ENCODE data around the gene MED10.

Gene MED10

GRCh38 chr5:6418679-6419276 is 40.4 kb upstream of the MED10 start:
- Histone ChIP-seq H3K79me2 (ENCODE audit: low read length) (no peaks in the 10 kb centered on the region), H3K36me3 (replicated peaks; ENCODE audit: insufficient read depth, low read length) (no peaks in the 10 kb centered on the region), H3K4me1 (ENCODE audit: low read length) (no peaks in the 10 kb centered on the region), H3F3A (ENCODE audit: insufficient read depth, low read length) (no peaks in the 10 kb centered on the region), H3K9me3 (replicated peaks; ENCODE audit: insufficient read depth, low read length) (no peaks in the 10 kb centered on the region), H3K9ac (ENCODE audit: low read length) (no peak overlapping the region), H3K4me2 (ENCODE audit: low read depth, low read length) (no peak overlapping the region), H3K9me2 (replicated peaks; ENCODE audit: insufficient read depth, low read length) (no peaks in the 10 kb centered on the region), H4K20me1 (ENCODE audit: insufficient read depth, low read length) (no peaks in the 10 kb centered on the region), H3K27ac (ENCODE audit: low read length) (no peak overlapping the region), H3K4me3 (ENCODE audit: low read length) (no peak overlapping the region), H3K27me3 (replicated peaks; ENCODE audit: insufficient read depth, low read length) (no peaks in the 10 kb centered on the region), H2AFZ (ENCODE audit: low read length) (no peak overlapping the region)
- no peak for DNase-seq
- TF ChIP-seq CTCF (IDR thresholded peaks at IDR 0.05; ENCODE audit: low read length) (no peak), EZH2phosphoT487 (IDR thresholded peaks at IDR 0.05; ENCODE audit: low read length) (no peak), EZH2 (optimal IDR thresholded peaks at IDR 0.05; ENCODE audit: low read depth, low read length) (no peak)

DNA sequence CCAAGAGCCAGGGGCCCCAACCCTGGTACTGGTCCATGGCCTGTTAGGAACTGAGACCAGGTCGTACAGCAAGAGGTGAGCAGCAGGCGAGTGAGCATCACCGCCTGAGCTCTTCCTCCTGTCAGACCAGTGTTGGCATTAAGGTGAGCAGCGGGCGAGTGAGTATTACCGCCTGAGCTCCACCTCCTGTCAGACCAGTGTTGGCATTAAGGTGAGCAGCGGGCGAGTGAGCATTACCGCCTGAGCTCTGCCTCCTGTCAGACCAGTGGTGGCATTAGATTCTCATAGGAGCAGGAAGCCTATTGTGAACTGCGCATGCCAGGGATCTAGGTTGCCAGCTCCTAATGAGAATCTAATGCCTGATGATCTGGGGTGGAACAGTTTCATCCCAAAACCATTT is 39.3 kb upstream of the MED10 start:
- Histone ChIP-seq H3K27me3 (replicated peaks; ENCODE audit: insufficient read depth, low read length) (no peaks in the 10 kb centered on the region), H3K4me1 (ENCODE audit: low read length) (no peaks in the 10 kb centered on the region), H3K4me2 (ENCODE audit: low read depth, low read length) (no peak overlapping the region), H3F3A (ENCODE audit: insufficient read depth, low read length) (no peaks in the 10 kb centered on the region), H2AFZ (ENCODE audit: low read length) (no peak overlapping the region), H3K79me2 (ENCODE audit: low read length) (no peaks in the 10 kb centered on the region), H3K9me2 (replicated peaks; ENCODE audit: insufficient read depth, low read length) (no peaks in the 10 kb centered on the region), H3K27ac (ENCODE audit: low read length) (no peak overlapping the region), H3K9ac (ENCODE audit: low read length) (no peak overlapping the region), H3K4me3 (ENCODE audit: low read length) (no peak overlapping the region), H3K36me3 (replicated peaks; ENCODE audit: insufficient read depth, low read length) (no peaks in the 10 kb centered on the region), H3K9me3 (replicated peaks; ENCODE audit: insufficient read depth, low read length) (no peaks in the 10 kb centered on the region), H4K20me1 (ENCODE audit: insufficient read depth, low read length) (no peaks in the 10 kb centered on the region)
- DNase-seq, result no peak
- TF ChIP-seq CTCF (IDR thresholded peaks at IDR 0.05; ENCODE audit: low read length), result no peak
- no peak for TF ChIP-seq EZH2phosphoT487 (IDR thresholded peaks at IDR 0.05; ENCODE audit: low read length)
- no peak for TF ChIP-seq EZH2 (optimal IDR thresholded peaks at IDR 0.05; ENCODE audit: low read depth, low read length)

GRCh38 chr5:6412811-6413210 is 34.5 kb upstream of the MED10 start:
- Histone ChIP-seq H2AFZ (ENCODE audit: low read length) (no peak overlapping the region), H3K27ac (ENCODE audit: low read length) (no peak overlapping the region), H4K20me1 (ENCODE audit: insufficient read depth, low read length) (no peaks in the 10 kb centered on the region), H3K36me3 (replicated peaks; ENCODE audit: insufficient read depth, low read length) (no peaks in the 10 kb centered on the region), H3K9me3 (replicated peaks; ENCODE audit: insufficient read depth, low read length) (no peaks in the 10 kb centered on the region), H3K79me2 (ENCODE audit: low read length) (no peaks in the 10 kb centered on the region), H3K4me3 (ENCODE audit: low read length) (no peak overlapping the region), H3F3A (ENCODE audit: insufficient read depth, low read length) (0 out of 2 replicates have a peak, but pooled peaks cover 6% of the 10 kb centered on the region), H3K9me2 (replicated peaks; ENCODE audit: insufficient read depth, low read length) (no peaks in the 10 kb centered on the region), H3K9ac (ENCODE audit: low read length) (no peak overlapping the region), H3K4me1 (ENCODE audit: low read length) (peaks cover 13% of the 10 kb centered on the region), H3K4me2 (ENCODE audit: low read depth, low read length) (no peak overlapping the region), H3K27me3 (replicated peaks; ENCODE audit: insufficient read depth, low read length) (no peaks in the 10 kb centered on the region)
- TF ChIP-seq EZH2phosphoT487 (IDR thresholded peaks at IDR 0.05; ENCODE audit: low read length) (no peak), EZH2 (optimal IDR thresholded peaks at IDR 0.05; ENCODE audit: low read depth, low read length) (no peak), CTCF (IDR thresholded peaks at IDR 0.05; ENCODE audit: low read length) (no peak)
- no peak for DNase-seq

Data from MM.1S (cell line).